Kidney tubule cell (primary cell): ENCODE results near the gene GSE1.
"Not testable (repeated sequence)": the region's sequence is repeated elsewhere in the genome, so short reads cannot be mapped to it uniquely, and the experiment has no call there.

ENCODE experiments used
- DNase-seq: peaks from one replicate; pipeline ENCODE4 v3.0.0-alpha.2; 2018; ENCODE audit warnings: low spot score

The GSE1 gene

DNA sequence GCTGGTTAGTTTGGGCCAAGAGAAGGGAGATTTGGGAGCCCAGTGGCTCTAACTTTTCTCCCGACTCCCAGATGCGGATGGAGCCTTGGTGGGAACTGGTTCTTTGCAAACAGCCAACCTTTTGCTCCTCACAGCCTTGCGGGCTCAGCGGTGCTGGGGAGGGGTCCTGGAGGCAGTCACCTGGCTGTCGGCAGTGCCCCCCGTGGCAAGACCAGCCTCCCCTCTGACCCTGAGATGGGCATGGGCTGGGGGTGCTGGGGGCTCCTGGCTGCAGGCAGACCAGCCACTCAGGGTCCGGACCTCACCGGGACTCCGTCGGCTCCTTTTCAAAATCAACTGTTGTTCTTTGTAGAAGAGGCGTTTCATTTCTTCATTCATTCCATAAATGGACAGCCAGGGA is 21.7 kb upstream of the GSE1 start:
- no peak for DNase-seq

DNA sequence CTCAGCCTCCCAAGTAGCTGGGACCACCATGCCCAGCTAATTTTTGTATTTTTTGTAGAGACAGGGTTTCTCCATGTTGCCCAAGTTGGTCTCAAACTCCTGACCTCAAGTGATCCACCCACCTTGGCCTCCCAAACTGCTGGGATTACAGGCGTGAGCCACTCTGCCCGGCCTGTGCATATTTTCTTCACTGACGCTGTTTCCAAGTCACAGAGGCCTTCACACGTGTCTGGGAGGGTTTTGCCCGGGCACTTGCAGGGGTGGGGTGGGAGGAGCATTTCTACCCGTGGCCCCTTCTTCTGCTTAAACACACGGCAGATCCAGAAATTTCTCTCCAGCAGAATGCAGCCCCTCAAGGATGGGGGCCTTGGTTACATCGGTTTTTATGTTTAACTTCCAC is 20.8 kb upstream of the GSE1 start:
- DNase-seq, result not testable (repeated sequence)

DNA sequence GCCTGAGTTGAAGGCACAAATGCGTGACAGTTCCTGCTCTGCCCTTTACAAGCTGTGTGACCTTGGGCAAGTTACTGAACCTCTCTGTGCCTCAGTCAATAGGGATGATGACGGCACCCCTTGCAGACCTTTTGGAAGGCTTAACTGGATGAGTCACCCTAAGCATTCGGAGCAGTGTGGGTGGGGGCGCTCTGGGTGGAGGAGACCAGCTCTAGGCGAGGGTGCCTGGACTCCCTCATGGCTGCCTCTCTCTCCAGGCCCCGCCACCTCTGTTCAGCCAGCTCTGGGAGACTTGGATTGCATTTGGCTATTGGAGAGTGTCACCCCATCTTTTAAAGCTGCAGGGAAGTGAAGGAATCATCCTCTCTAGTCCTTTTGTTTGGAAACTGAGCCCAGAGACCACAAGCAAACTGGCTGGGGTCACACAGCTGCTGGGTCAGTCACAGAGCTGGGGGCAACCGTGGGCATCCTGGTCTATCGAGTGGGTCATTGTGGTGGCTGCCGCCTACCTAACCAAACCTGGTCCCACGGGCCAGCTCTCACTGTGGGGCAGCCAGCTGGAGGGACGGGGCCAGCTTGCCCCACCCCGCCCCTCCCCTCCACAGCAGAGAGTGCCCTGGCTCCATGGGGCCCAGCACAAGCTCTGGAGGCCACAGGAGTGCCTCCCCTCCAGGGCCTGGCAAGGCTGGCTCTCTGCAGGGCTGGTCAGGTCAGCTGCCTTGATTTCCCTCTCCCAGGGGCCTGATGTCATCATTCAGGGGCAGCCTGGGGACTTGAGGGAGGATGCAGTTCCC is 20.2 kb upstream of the GSE1 start:
- DNase-seq, result no peak

DNA sequence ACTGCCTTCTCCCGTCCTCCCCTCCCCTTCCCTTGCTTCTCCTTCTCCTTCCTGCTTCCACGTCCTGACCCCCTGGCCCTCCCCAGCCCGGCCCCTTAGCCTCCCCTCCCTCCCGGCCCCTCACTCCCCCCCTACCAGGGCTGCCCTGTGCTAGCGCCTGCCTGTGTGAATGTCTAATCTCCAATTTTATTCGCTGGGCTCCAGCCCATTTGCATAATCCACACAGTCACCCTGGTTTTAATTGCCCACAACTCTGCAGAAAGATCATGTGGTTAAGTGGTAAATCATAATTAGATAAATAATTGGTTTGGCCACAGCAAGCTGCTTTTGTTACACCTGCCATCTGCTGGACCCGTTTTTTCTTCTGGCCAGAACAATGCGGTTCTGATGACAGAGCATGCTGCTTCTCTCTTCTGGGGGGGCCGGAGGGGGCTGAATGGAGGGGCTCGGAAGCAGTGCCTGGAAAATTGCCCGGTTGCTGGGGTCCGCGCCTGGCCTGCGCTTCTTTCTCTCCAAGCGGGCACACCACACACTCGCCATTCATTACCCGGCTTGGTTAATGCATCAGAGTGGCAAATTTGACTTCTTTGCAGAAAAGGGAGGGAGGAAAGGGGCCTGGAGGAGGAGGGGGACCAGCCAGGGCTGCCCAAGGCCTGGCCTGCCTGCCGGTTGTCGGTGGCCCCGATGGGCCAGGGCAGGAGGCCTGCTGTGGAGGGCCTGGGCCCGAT is 19.5 kb upstream of the GSE1 start:
- no peak for DNase-seq

DNA sequence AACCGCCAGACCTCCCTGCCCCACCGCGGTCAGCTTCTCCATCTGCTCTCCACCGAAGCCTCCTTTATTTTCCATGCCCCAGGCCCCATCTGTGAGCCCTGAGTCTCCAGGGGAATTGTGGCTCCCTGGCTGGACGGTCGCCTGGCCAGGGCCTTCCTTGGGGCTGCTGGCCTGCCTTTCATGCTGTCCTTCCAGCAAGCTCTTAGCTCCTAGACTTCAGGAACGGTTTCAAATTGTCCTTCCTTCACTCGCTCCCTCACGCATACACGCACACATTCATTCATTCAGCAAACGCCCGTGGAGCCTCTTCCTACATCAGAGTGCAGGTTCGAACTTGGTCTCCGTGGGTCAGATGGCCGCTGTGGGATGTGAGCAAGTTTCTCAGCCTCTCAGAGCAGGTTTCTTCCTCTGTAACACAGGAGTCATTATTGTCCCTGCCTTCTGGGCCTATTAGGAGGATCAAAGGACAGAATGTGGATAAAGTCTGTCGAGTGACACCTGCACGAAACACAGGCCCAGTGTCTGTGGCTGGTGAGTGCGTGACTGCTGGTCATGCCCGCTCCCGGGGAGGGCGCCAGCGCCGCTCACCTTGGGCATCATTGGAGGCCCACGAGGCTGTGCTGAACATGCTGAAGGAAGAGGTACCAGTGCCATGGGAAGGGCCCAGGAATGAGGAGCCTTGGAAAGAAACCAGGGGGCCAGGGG is 18.7 kb upstream of the GSE1 start:
- DNase-seq, result no peak

DNA sequence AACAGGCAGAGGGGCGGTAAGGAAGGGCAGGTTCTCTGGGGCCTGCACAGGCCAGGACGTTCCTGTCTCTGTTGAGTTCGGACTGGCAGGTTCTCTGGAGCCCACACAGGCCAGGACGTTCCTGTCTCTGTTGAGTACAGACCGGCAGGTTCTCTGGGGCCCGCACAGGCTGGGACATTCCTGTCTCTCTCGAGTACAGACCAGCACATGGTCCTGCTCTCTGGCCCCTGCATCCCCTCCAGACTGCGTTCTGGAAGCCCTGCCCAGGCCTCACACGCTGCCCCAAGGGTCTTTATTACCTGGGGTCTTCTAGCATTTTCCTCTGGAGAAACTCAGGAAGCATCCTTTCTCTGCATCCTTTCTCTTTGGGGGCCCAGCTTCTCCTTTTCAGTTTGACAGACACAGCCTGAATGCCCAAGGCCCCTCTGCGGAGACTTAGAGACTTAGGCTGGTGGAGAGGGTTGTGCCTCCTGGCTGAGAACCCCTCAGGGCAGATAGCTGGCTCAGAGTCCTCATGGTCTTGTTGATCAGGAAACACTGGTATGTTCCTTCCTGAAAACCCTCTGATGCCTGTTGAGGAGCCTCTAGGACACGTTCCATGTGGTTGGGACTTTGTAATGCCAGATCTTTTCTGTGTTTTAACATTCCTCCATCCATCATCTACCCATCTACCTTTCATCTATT is 18.0 kb upstream of the GSE1 start:
- DNase-seq, result no peak

DNA sequence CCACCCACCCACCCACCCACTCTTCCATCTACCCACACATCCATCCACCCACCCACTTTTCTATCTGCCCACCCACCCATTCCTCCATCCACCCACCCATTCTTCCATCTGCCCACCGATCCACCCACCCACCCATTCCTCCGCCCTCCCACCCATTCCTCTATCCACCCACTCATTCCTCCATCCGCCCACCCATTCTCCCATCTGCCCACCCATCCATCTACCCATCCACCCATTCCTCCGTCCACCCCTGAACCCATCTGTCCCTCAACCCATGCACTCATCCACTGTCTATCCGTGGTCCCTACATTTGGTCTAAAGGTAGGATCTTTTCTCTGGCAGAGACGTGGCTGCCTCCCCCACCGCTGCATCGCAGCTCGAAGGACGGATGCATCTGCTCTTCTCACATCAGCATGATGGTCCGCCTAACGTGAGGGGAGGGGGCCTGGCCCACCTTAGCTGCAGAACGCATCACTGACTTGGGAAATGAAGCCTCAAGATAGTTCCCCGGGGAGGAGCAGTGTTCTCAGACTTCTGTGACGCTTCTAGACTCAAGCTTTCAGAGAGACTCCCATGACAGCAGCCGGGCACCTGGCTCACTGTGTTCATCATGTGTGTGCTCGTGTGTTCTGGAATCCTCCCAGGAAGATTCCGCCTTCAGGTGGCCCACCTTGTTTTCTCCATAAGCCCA is 17.2 kb upstream of the GSE1 start:
- DNase-seq, result no peak

DNA sequence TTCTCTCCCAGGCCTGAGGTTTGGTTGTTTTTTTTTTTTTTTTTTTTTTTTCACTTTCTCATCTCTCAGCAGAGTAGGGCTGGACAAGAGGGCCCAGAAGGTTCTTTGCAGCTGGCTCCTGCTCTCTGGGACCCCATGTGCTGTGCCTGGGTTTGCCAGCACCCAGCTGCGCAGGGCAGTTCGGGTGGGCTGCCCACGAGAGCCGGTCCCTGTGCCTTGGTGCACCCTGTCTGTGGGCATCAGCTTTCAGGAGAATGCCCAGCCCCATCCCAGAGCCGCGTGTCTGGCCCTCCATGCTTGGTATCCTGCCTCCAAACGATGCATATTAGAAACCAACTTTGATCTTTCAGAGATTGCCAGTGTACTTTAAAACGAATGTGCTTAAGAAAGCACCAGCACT is 15.0 kb upstream of the GSE1 start:
- DNase-seq, result no peak

DNA sequence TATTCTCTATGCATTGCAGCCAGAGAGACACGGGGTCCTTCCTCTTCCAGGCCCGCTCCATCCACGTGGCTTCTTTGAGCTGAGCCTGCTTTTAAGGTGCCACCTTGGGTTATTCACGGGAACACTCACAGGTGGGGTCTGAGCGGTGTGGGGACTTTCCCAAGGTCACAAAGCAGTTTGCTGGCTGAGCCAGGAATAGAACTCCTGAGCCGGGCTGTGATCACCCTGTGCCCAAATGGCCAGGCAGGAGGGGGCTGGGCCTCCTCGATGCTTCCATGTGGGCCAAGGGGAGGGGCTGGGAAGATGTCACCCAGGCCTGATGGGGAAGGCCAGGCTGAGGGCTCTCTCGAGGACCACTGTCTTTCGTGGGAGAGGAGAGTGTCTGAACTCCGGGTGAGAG is 13.0 kb upstream of the GSE1 start:
- DNase-seq, result no peak

DNA sequence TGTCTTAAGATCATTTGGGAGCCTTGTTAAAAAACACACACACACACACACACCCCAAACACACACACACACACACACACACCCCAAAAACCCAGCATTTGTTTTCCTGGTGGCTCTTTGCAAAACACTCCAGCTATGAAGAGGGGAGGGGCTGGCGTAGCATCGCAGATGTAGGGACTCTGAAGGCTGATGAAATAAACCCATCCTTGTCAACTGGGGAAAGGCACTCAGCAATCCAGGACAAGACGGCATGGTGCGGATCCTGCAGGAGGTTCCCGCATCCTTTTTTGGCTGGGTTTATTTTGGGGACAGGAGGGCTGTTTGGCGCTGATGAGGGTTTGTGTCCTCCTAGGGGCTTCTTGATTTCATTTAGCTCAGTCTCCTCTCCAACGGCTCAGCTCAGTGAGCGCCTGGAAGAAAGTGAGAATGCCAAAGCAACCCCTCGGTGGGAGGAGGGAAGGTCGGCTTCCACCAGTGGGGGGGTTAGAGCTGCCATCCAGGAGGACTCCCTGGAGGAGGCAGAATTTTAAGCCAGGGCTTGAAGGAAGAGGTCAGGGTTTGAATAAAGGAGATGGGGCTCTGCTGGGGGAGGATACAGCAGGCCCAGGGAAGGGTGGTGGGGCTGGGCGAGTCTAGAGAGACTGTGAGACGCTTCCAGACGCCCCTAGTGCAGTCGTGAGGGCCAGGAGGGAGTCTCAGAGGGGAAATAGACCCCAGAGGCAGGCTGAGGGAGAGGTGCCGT is 12.4 kb upstream of the GSE1 start:
- no peak for DNase-seq

DNA sequence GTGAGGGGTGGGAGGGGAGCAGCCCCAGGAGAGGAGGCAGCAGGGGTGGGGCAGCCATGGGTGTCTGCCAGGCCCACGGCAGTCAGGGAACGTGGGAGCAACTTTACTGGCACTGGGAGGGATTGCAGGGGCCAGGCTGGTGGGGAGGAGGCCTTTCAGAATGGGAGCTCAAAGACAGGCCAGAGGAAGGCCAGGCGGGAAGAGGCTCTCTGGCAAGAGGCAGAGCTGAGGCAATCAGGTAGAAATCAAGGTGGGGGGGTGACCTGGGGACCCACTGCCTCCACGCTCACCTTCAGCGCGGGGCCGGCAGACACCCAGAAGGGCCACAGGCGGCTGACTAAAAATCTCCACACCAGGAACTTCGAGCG is 11.9 kb upstream of the GSE1 start:
- DNase-seq, result no peak

DNA sequence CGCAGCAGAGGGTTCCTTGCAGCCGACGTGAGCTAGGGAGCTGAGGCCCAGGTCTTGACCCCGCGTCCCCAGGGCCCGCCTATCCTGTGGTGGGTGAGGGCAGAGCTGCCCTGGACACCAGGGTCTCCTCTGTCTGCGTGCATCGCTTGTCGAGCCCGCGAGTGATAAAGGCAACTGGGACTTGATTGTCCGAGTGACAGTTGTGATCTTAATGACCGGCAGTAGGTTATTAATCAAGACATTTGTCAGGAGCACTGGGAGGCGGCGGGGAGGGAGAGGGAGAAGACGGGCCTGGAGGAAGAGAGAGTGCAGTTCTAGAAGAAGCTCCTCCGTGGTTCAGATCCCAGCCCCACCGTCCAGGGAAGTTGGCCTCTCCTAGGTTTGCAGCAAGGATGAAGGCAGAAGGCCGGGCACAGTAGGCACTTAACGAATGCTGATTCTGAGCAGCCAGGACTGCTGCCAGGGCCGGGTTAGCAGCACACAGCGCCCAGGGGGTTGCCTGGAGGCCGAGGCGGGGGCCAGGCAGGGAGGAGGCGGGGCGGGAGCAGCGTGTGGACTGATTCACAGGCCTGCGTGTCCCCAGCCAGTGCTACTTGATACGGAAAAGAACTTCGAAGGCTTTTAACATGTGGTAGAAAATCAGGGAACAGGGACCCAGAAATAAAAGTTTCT is 11.3 kb upstream of the GSE1 start:
- DNase-seq, result no peak

DNA sequence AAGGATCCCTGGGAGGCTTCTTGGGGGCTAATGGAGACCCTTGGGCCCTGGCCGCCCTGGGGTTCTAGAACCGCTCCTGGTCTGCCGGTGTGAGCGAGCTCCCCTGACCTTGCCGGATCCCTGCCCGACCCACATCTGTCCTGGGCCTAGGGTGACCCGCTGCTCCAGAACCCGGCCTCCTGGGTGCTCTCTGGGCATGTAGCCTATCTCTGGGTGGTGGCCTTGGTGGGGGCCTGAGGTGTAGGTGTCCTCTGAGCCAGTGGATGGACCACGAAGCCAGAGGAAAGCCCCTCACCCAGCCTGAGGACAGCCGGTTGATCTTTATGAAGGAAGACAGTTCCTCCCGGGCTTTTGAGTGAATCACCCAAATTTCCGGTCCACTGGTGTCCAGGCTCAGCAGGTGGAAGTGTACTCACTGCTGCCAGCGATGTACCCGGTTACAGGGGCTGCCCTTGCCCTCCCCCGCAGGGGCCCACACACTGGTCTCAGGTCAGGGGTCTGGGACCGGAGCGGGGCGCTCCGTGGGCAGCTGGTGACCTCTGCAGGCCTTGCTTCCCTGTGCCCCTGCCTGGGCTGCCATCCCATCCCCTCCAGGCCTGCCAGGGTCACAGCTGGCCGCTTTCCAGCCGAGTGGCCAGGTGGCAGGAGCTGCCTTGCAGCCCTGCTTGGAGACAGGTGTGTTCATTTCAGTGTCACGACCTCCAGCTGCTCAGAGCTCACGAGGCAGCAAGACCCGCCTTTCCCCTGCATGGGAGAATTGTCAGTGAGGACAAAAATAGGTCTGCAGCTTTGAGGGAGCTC is 10.5 kb upstream of the GSE1 start:
- peak; percentile 23 for DNase-seq

DNA sequence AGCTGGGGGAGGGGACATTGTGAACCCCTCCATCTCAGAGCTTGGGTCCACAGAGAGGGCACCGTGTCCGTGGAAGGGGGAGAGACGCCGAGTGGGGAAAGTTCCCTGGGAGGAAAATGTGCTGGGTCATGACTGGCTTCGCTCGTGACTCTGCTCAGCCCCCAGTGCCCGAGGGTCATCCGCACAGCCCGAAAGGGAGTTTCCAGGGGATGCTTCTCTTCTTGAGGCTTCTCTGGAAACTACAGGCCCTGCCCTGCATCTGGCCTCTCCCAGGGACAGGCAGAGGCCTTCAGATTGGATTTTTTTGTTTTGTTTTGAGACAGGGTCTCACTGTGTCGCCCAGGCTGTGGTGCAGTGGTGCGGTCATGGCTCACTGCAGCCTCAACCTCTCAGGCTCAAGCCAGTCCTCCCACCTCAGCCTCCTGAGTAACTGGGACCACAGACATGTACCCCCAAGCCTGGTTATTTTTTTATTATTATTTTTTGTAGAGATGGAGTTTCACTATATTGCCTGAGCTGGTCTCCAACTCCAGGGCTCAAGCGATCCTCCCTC is 9.8 kb upstream of the GSE1 start:
- DNase-seq, result no peak

DNA sequence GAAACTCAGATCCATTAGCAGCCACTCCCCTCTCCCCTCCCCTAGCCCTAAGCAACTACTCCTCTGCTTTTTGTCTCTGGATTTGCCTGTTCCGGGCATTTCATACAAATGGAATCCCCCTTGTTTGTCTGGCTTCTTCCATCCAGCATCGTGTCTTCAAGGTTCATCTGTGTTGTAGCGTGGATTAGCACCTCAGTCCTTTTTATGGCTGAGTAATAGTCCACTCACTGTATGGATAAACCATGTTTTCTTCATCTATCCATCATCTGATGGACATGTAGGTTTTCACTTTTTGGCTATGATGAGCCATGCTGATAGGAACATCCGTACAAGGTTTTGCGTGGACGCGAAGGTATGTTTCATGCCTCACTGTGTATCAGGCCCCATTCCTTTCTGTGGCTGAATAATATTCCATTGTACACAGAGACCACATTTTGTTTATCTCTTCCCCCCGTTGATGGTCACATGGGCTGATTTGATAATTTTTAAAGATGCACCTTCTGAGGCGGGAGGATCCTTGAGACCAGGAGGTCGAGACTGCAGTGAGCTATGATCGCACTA is 8.9 kb upstream of the GSE1 start:
- no peak for DNase-seq

DNA sequence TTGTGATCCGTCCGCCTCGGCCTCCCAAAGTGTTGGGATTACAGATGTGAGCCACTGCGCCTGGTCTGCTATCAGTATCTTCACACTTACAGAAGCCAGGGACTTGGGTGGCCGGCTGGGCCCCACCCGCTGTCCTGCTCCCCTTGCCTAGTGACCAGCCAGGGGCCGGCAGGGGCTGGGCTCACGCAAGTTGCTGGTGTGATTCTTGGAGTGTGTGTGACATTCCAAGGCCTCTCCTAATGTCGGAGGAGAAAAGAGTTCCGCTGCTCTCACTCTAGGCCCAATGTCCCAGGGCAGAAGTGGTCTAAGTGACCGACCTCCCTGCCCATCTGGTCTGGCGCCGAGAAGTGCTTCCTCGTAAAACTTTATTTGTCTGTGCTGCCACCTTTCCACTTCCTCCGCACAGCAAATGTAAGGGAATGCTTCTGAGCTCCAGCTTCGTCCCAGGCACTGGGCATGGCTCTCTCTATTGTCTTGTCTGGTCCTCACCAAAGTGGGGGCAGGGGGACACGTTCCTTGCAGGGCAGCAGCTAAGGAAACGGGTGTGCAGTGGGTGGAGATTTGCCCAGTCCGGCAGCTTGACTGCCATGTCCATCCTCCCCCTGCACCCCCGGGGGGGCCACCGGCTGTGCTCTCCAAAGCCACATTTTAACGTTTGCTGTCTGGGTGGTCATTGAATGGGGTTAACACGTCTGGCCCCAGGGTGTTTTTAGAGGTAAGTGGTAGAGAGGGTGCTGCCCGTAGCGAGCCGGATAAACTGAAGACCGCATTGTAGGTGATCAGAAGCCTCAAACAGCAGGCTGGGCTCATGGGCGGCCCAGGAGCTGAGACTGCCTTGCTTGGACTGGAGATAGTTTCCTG is 7.8 kb upstream of the GSE1 start:
- no peak for DNase-seq

DNA sequence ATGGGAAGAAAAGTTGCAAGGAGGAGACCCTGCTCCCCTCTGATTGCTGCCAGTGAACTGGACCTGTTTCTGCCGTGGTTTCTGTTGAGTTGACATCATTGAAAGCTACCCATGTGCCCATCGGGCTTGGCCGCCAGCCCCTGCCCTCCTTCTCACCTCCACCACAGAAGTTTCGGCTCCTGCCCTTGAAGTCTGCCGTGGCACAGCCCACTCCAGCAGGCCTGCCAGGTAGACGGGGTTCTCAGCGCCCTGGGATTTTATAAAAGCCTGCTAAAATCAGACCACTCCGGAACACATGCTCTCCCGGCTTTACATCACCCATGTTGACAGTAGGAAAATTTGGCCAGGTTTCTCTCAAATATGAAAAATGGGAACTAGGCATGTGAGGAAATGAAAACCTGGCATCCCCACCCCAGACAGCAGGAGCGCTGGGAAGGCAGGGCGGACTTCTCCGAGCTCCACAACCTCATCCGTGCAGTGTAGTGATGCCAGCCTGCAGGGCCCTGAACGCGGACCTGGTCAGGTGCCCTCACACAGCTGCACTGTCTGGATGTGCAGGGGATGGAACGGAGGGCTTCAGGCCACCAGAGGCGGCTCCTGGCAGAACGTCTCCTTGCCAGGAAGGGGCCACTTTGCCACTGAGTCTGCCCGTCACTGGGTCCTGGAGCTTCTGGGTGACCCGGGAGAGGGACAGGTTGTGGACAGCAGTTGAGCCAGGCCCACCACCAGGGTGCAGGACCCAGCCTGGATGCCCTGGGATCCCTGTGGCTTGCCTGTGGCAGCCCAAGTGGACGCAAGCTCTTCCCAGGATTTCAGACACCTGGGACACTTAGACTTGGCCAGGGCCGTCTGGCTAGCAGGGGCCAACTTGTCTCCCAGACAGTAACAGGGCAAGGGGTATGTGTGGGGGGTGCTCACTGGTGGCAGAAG is 6.9 kb upstream of the GSE1 start:
- DNase-seq, result no peak
